Activated CD4-positive, alpha-beta T cell treated with anti-CD3 and anti-CD28 coated beads, Interleukin-2, amount 10 ng/mL, durations not matched to agents 24 days and 14 days (primary cell): ENCODE results near the gene KRTAP5-3. TPM values are rescaled to one million over a fixed set of nuclear protein-coding genes. Genes with fewer than 3 reads are reported as not detected.

Experiments
- DNase-seq: peaks from one replicate; pipeline ENCODE4 v3.0.0; 2022
- H3K27ac Mint-ChIP-seq: one replicate; pipeline ENCODE4 v1.8.0; 2022; ENCODE audit warnings: mild to moderate bottlenecking, mixed read lengths
- H3K27me3 Mint-ChIP-seq: one replicate; pipeline ENCODE4 v1.8.0; 2022; ENCODE audit warnings: mixed read lengths
- H3K36me3 Mint-ChIP-seq: one replicate; pipeline ENCODE4 v1.8.0; 2022; ENCODE audit warnings: low read depth, mild to moderate bottlenecking, mixed read lengths
- H3K4me1 Mint-ChIP-seq: one replicate; pipeline ENCODE4 v1.8.0; 2021; ENCODE audit warnings: mixed read lengths
- H3K4me3 Mint-ChIP-seq: one replicate; pipeline ENCODE4 v1.8.0; 2022; ENCODE audit warnings: mild to moderate bottlenecking, moderate library complexity, mixed read lengths
- H3K9me3 Mint-ChIP-seq: one replicate; pipeline ENCODE4 v1.8.0; 2021; ENCODE audit warnings: mixed read lengths
- intact Hi-C: fragments of 100-400 bp; cut with micrococcal nuclease; formaldehyde crosslinking; loops from one replicate; pipeline ENCODE4 v1.15.1; 2023
- total RNA-seq: library from RNA; stranded (reverse); gene quantifications from 2 replicates; pipeline ENCODE4 v1.2.3, GENCODE V29; 2022

The KRTAP5-3 gene, protein sequence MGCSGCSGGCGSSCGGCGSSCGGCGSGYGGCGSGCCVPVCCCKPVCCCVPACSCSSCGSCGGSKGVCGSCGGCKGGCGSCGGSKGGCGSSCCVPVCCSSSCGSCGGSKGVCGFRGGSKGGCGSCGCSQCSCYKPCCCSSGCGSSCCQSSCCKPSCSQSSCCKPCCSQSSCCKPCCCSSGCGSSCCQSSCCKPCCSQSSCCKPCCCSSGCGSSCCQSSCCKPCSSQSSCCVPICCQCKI
- total RNA-seq: not detected in 2 replicates

- Mint-ChIP-seq H3K4me3 (no peak within 1 kb of the TSS), H3K27me3 (peaks cover 9% of the 10 kb centered on the region), H3K4me1 (peaks cover 3% of the 10 kb centered on the region), H3K9me3 (no peaks in the 10 kb centered on the region), H3K36me3 (no peaks in the 10 kb centered on the region), H3K27ac (no peak within 1 kb of the TSS)
- intact Hi-C loops: no loop called here
- no peak for DNase-seq
Observed at GRCh38 chr11:1608363-1608762, at the start of gene KRTAP5-3. KRTAP5-3 (minus strand) TSS chr11:1608463; CDS start chr11:1608385, 78 bp downstream.

GRCh38 chr11:1656670-1657069 lies 48.4 kb upstream of the KRTAP5-3 start:
- H3K36me3 Mint-ChIP-seq: no peaks in the 10 kb centered on the region
- H3K4me3 Mint-ChIP-seq: no peak overlapping the region
- intact Hi-C loops: no loop called here
- no peaks in the 10 kb centered on the region for H3K9me3 Mint-ChIP-seq
- H3K4me1 Mint-ChIP-seq: no peaks in the 10 kb centered on the region
- DNase-seq: no peak
- peaks cover 25% of the 10 kb centered on the region for H3K27me3 Mint-ChIP-seq
- no peak overlapping the region for H3K27ac Mint-ChIP-seq

DNA sequence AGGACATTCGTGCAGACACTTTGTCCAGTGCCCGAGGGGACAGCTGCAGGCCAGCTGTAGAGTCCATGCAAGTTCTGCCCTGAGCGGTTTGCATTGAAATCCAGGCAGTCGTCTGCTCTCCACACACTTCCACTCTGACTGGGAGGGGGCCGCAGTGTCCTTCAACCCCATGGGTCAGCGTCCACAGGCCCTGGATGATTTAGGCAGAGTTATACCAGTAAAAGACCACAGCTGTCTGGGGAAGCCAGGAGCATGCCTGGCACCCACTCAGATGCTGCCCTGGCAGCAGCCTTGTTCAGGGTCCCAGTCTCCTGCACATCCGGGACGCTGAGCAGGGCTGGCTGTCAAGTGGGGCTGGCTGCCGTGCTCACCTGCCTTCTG lies 47.8 kb upstream of the KRTAP5-3 start:
- peaks cover 23% of the 10 kb centered on the region for H3K27me3 Mint-ChIP-seq
- no peak for DNase-seq
- H3K4me1 Mint-ChIP-seq: no peaks in the 10 kb centered on the region
- H3K9me3 Mint-ChIP-seq: no peaks in the 10 kb centered on the region
- no peaks in the 10 kb centered on the region for H3K36me3 Mint-ChIP-seq
- H3K27ac Mint-ChIP-seq: no peak overlapping the region
- intact Hi-C loops: no loop called here
- no peak overlapping the region for H3K4me3 Mint-ChIP-seq

GRCh38 chr11:1655168-1656060 lies 47.2 kb upstream of the KRTAP5-3 start:
- no peak overlapping the region for H3K27ac Mint-ChIP-seq
- H3K9me3 Mint-ChIP-seq: no peaks in the 10 kb centered on the region
- H3K4me3 Mint-ChIP-seq: no peak overlapping the region
- H3K36me3 Mint-ChIP-seq: no peaks in the 10 kb centered on the region
- peaks cover 22% of the 10 kb centered on the region for H3K27me3 Mint-ChIP-seq
- DNase-seq: no peak
- intact Hi-C loops: no loop called here
- no peaks in the 10 kb centered on the region for H3K4me1 Mint-ChIP-seq

DNA sequence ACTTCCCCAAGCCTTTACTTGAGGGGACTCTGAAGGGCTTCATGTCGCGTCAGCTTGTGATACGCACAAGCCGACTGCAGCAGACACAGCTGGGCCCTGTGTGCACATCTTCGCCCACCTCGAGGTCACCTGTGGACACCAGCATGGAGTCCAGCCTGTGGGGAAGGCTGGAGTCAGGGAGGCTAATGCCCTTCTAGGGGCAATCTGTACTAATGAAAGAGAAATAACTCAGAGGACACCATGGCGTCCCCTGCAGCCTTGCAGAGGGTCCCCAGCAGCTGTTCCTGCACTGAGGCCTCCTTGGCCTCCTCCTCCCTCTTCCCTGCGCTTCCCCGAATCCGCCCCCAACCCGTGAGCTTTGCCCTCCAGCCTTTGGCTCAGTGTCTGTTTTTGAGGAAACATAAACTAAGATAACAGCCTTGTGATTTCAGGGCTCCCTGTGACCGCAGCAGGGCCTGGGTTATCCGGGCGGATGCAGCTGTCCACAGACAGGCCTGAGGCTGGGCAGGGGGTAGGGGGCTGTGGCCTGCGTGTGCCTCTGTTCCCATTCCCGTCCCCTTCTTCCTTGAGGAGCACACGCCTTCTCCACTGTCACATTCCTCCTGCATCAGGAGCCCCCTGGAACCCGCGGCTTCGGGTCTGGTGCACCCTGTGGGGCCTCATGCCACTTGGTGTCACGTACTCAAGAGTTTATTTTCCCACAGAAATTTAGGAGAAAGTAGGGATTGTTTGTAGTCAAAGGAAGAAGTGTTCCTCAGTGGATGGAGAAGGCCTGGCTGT lies 46.3 kb upstream of the KRTAP5-3 start:
- Mint-ChIP-seq H3K27me3 (peaks cover 14% of the 10 kb centered on the region), H3K36me3 (no peaks in the 10 kb centered on the region), H3K4me1 (no peaks in the 10 kb centered on the region), H3K27ac (no peak overlapping the region), H3K9me3 (no peaks in the 10 kb centered on the region), H3K4me3 (no peak overlapping the region)
- intact Hi-C loops: loop anchor here (5.0 kb wide), 1 partner anchor 38 kb away; no protein-coding TSS in a partner anchor
- no peak for DNase-seq

DNA sequence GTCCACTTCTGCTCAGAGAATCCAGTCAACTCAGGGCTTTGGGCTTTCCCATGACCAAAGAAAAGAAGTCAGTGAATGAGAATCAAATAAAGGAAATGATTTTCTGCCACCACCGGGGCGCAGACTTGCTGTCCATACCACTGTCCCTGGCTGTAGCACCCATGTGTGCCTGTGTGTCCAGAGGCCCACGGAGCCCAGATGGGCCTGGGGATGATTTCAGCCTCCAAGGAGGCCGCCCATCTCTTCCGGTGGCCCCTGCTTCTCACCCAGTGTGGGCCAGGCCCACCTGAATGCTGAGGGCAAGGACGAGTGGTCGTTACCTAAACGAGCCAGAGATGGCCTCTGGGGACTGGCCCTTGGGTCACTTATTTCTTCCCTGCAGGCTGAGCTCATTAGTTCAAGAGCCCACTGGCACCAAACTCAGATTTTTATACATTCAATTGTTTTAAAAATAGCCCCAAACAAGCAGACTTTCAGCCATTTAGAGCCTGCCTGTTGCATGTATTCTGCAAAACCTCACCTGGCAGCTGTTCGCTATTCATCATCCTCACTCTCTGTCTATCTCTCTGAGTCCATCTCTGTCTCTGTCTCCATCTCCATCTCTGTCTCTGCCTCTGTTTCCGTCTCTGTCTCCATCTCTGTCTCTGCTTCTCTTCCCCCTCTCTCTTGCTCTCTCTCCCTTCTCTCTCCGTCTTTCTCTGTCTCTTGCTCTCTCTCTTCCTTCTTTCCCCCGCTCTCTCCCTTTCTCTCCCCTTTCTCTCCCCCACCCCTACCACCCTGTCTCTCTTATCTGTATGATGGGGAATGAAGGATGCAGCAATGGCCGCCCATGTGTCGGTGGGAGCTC lies 45.5 kb upstream of the KRTAP5-3 start:
- Mint-ChIP-seq H3K9me3 (no peaks in the 10 kb centered on the region), H3K27ac (no peak overlapping the region), H3K4me1 (no peaks in the 10 kb centered on the region), H3K4me3 (no peak overlapping the region), H3K36me3 (no peaks in the 10 kb centered on the region), H3K27me3 (peaks cover 10% of the 10 kb centered on the region)
- DNase-seq: no peak
- intact Hi-C loops: loop anchor here (5.0 kb wide), 1 partner anchor 39 kb away; no protein-coding TSS in a partner anchor

DNA sequence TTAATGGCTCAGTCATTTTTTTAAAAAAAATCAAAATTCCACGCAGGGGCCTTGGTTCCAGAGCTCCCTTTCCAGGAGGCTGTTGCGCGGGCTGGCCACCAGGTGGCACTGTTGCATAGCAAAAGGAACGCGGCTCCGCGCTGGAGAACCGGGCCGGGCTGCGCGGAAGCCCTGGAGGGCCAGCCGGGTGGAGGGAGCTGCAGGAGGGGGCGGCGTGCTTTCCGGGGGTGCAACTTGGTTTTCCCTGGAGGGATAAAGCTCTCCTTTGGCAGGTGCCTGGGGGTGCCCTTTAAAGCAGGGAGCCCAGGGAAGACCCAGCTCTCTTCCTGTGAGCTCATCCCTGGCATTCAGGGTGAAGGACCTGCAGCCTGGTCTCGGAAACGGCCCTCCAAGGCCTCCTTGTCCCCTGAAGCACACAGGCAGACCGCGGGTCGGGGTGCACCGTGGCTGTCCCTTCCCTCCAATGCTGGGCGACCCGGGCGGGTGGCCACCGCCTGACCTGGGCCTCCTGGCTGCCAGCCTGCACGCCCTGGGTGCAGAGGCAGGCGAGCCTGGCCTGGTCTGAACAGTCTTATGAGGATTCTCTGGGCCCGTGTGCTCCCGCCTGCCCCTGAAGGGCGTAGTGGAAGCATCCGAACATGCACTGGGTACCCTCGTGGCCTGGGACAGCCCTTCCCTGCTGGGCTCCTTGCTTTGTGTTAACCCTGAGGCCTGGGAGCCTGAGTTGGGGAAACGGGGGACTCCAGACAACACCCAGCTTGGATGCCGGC lies 44.7 kb upstream of the KRTAP5-3 start:
- H3K27ac Mint-ChIP-seq: no peak overlapping the region
- intact Hi-C loops: loop anchor here (1.0 to 5.0 kb wide), 2 partner anchors 39 to 179 kb away; no protein-coding TSS in a partner anchor
- H3K4me1 Mint-ChIP-seq: no peaks in the 10 kb centered on the region
- H3K4me3 Mint-ChIP-seq: no peak overlapping the region
- H3K36me3 Mint-ChIP-seq: no peaks in the 10 kb centered on the region
- no peaks in the 10 kb centered on the region for H3K9me3 Mint-ChIP-seq
- H3K27me3 Mint-ChIP-seq: peaks cover 10% of the 10 kb centered on the region
- DNase-seq: peak; percentile 93

DNA sequence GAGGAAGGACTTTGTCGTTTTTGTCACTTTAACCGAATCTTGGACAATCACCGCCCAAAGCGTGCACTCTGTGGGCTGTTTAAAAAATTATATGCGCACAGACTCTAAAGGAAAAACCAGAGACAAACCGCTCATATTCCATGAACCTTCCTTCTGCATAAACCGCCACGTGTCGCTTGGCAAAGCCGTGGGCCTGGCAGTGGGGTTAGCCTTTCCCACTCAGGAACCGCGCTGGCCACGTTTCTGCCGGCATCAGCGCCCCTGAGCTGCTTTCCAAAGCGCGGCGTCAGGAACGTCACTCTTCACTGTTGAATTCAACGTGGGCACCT lies 44.1 kb upstream of the KRTAP5-3 start:
- H3K4me1 Mint-ChIP-seq: no peaks in the 10 kb centered on the region
- no peaks in the 10 kb centered on the region for H3K9me3 Mint-ChIP-seq
- H3K36me3 Mint-ChIP-seq: no peaks in the 10 kb centered on the region
- intact Hi-C loops: loop anchor here (1.0 to 5.0 kb wide), 2 partner anchors 40 to 180 kb away; no protein-coding TSS in a partner anchor
- peaks cover 10% of the 10 kb centered on the region for H3K27me3 Mint-ChIP-seq
- no peak overlapping the region for H3K4me3 Mint-ChIP-seq
- DNase-seq: no peak
- H3K27ac Mint-ChIP-seq: no peak overlapping the region

DNA sequence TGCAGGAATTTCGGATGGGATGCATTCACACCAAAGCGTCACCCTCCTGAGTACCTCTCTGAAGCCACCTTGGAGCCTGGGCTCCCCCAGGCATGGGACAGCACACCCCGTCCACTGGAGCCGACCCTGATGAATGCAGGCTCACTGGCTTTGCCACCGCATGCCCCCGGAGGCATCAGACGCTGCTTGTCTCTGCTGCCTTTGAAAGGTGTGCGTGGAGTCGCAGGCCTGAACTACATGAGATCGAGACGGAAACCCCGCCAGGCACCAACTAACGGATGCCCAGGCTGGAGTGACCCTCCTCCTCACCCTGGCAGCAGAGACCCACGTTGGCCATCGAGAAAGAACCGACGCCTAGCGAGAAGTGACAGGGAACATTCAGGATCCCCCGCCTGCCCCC lies 43.8 kb upstream of the KRTAP5-3 start:
- Mint-ChIP-seq H3K4me1 (no peaks in the 10 kb centered on the region), H3K9me3 (no peaks in the 10 kb centered on the region), H3K36me3 (no peaks in the 10 kb centered on the region), H3K4me3 (no peak overlapping the region), H3K27ac (no peak overlapping the region), H3K27me3 (peaks cover 10% of the 10 kb centered on the region)
- no peak for DNase-seq
- intact Hi-C loops: loop anchor here (1.0 to 5.0 kb wide), 2 partner anchors 40 to 180 kb away; no protein-coding TSS in a partner anchor

- H3K4me1 Mint-ChIP-seq: no peaks in the 10 kb centered on the region
- H3K4me3 Mint-ChIP-seq: no peak overlapping the region
- intact Hi-C loops: loop anchor here (1.0 to 5.0 kb wide), 2 partner anchors 41 to 501 kb away; no protein-coding TSS in a partner anchor
- no peaks in the 10 kb centered on the region for H3K36me3 Mint-ChIP-seq
- no peak overlapping the region for H3K27ac Mint-ChIP-seq
- H3K9me3 Mint-ChIP-seq: no peaks in the 10 kb centered on the region
- DNase-seq: no peak
- peaks cover 10% of the 10 kb centered on the region for H3K27me3 Mint-ChIP-seq
Observed at GRCh38 chr11:1651411-1651980, 43.2 kb upstream of the KRTAP5-3 start.

DNA sequence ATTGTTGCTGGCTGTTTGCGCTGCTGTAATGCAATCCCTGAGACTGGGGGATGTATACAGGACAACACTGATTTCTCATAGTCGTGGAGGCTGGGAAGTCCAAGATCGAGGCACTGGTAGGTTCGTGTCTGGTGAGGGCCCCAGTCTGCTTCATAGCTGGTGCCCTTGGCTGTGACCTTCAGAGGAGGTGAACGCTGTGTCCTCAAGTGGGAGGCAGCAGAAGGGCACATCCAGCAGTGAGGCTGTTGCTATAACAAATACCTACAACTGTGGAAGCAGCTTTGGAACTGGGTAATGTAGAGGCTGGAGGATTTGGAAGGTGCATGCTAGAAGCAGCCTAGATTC lies 42.6 kb upstream of the KRTAP5-3 start:
- intact Hi-C loops: loop anchor here (1.0 to 5.0 kb wide), 2 partner anchors 41 to 501 kb away; no protein-coding TSS in a partner anchor
- no peaks in the 10 kb centered on the region for H3K36me3 Mint-ChIP-seq
- no peaks in the 10 kb centered on the region for H3K9me3 Mint-ChIP-seq
- H3K27ac Mint-ChIP-seq: no peak overlapping the region
- no peaks in the 10 kb centered on the region for H3K4me1 Mint-ChIP-seq
- H3K4me3 Mint-ChIP-seq: no peak overlapping the region
- DNase-seq: no peak
- peaks cover 10% of the 10 kb centered on the region for H3K27me3 Mint-ChIP-seq
